GM13977 (cell line): ENCODE results near the gene NTM.

Experiments used
- DNase-seq: peaks from one replicate; pipeline ENCODE4 v3.0.0; 2012; ENCODE audit warnings: low spot score
- CTCF ChIP-seq: IDR thresholded peaks from 2 replicates; pipeline ENCODE4 v1.5.1; 2012; ENCODE audit warnings: mild to moderate bottlenecking, control low read depth; ENCODE audit not compliant: insufficient read depth; ENCODE audit errors: extremely low read depth, missing control alignments
- in situ Hi-C: fragments of 300-500 bp; cut with MboI; formaldehyde crosslinking; loops from one replicate; pipeline ENCODE4 v1.12.0; 2022; ENCODE audit warnings: low sequenced_read_pairs, low pct_unique_long_range_greater_than_20kb, mixed read lengths, inconsistent platforms; ENCODE audit not compliant: unreplicated experiment

Gene NTM

DNA sequence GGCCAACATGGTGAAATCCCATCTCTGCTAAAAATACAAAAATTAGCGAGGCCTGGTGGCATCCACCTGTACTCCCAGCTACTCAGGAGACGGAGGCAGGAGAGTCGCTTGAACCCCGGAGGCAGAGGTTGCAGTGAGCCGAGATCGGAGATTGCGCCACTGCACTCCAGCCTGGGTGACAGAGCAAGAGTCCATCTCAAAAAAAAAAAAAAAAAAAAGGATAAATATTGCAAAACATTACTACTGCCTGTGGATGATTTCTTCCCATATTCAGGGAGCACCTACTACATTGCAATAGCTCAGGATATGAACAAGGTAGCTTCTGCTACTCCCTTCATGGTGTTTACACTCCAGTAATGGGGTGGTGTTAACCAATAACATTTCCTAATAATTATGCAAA is 980.6 kb downstream of the NTM start:
- no peak for TF ChIP-seq CTCF
- DNase-seq = no peak
- in situ Hi-C loops = no loop called here

- DNase-seq = no peak
- no peak for TF ChIP-seq CTCF
- in situ Hi-C loops = no loop called here
Observed at GRCh38 chr11:132352497-132352896, 982.1 kb downstream of the NTM start.

GRCh38 chr11:132353255-132353654 is 982.8 kb downstream of the NTM start:
- no peak for TF ChIP-seq CTCF
- in situ Hi-C loops = no loop called here
- no peak for DNase-seq

DNA sequence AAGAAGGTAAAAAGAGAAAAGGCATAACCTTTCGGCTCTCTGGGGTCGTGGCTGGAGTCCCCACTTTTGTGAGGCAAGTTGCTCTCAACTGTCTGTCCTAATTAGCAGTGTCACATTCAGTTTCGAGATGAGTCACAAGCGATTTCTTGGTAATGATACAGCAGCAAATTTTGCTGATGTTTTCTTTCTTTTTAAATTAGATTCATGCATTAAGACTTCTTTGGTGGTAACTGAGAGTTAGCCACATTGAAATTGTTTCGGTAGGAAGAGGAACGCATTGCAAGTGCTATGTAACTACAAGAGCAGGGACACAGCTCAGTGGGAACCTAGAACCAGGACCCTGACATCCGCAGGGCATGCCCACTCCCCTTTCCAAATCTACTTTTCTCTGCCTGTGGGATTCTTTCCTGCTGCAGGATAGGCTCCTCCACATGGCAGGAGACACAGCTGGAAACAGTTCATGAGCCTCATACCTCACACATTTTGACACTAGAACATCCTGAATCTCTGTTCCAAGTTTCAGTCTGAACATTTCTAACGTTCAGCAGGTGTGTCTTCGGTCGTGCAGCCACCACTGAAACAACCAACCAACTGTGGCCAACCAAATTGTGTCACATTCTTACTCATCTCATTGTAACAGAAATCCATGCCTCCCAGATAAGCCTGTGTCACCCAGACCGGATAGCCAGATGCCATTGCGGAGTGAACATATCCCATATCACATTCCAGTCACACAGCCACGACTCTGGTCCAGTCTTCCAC is 987.6 kb downstream of the NTM start:
- in situ Hi-C loops = no loop called here

GRCh38 chr11:132358573-132358953 is 988.1 kb downstream of the NTM start:
- TF ChIP-seq CTCF = no peak
- peak; percentile 5 for DNase-seq
- in situ Hi-C loops = no loop called here

More for the DNA sequence above, 987.6 kb downstream of the NTM start:
- no peak for TF ChIP-seq CTCF
- DNase-seq = peak; percentile 70

DNA sequence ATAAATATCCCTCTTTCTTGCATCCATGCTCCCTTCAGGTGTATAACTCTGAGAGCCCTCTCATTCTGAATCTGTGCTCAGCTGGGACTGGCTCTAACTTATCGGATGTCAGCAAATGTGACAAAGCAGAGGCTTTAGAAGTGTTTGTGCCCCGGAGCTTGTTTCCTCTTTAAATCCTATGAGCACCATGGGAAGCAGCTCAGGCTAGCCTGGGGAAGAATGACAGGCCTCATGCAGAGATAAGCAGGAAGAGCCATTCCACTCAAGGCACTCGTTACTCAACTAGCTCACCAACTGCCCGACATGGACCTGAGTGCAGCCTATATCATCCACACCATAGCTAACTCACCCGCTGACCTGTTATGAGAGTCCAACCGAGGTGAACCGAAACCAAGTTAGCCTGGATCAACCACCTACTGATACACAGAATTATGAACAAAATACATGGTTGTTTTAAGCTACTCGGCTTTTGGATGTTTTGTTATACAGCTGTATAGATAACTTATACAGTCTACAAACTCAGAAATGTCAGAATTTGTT is 990.7 kb downstream of the NTM start:
- in situ Hi-C loops = no loop called here
- no peak for TF ChIP-seq CTCF
- DNase-seq = no peak
